Pancreas (tissue), 10 donors: Measurements from ENCODE around the gene MRPS6. TPM values are rescaled to one million over a fixed set of nuclear protein-coding genes. Genes with fewer than 3 reads are reported as not detected.
A peak's percentile ranks its signal among the peaks of the same experiment; 100 is the strongest.

ENCODE experiments used
- ATAC-seq, 4 donors: fragments of 200-7000 bp; cut with Tn5 transposase; one replicate each; pipeline versions ENCODE4 v1.8.0 to v1.9.1; 2020; ENCODE audit warnings: mild to moderate bottlenecking in 4 of 4, moderate library complexity in 4 of 4
- DNase-seq, 6 donors: peaks; one replicate each; pipeline ENCODE4 v3.0.0-alpha.2; 2020
- FAIRE-seq: peaks from 2 replicates; lab custom pipeline; 2012; peaks lifted over from hg19 to GRCh38; lab: Jason Lieb, UNC
- H3K27ac ChIP-seq, 4 donors: fragments of 200-600 bp; sonication (generic); 1 replicate in 3 of 4; 2 replicates in 1 of 4; pipeline versions ENCODE4 v1.5.0 to v1.8.0; 2020
- H3K27me3 ChIP-seq, 4 donors: fragments of 200-600 bp; one replicate each; pipeline ENCODE4 v1.8.0; 2021
- H3K36me3 ChIP-seq, 3 donors: fragments of 200-600 bp; sonication (generic) in 1 of 3; one replicate each; pipeline versions ENCODE4 v1.5.0 to v1.8.0; 2020 to 2021
- H3K4me1 ChIP-seq, 3 donors: fragments of 200-600 bp; one replicate each; pipeline ENCODE4 v1.8.0; 2021
- H3K4me3 ChIP-seq, 4 donors: fragments of 200-600 bp; sonication (generic) in 2 of 4; one replicate each; pipeline versions ENCODE4 v1.5.0 to v1.8.0; 2020 to 2021
- H3K9me3 ChIP-seq, 4 donors: fragments of 200-600 bp; one replicate each; pipeline ENCODE4 v1.8.0; 2021
- CTCF ChIP-seq, 4 donors: fragments of 200-600 bp; sonication (generic) in 3 of 4; IDR thresholded peaks; one replicate each; pipeline versions ENCODE4 v1.5.0 to v1.8.0; 2021; ENCODE audit warnings: antibody characterized with exemption in 4 of 4
- WGBS, 2 donors: extraction: QIAGEN DNeasy Blood & Tissue Kit; methylation state at CpG; one replicate each; pipeline ENCODE4 v1.1.7; 2013; 5-methylcytosine and 5-hydroxymethylcytosine counted together
- intact Hi-C, 3 donors: fragments of 100-400 bp; cut with DNase I; formaldehyde crosslinking; loops; one replicate each; pipeline versions ENCODE4 v1.11.1 to v1.14.2; 2022
- polyA plus RNA-seq, 2 donors: library from polyadenylated mRNA; stranded (reverse); fragments of 200-250 nt; gene quantifications; one replicate each; pipeline ENCODE4 v1.2.3, GENCODE V29; 2013
- total RNA-seq, 6 donors: library from RNA; stranded (reverse); fragmentation: NEBNext Ultra II Directional in 4 of 6; extraction: Animal tissue kit (Norgen Biotek cat#: 25700) in 4 of 6; gene quantifications; one replicate each; pipeline versions ENCODE4 v1.2.1 to v1.2.4, GENCODE V29; 2021 to 2023
- donor health status: healthy with polysubstance abuse.
- donor health status: DM: no; HTN: no; CAD: no; lungs with moderate emphysema.
- donor health status: DM: no; HTN: no; CAD: no.
- donor health status: control.
- donor health status: control.
- donor health status: Bipolar disorder and iron deficiency.
- donor health status: DM: yes; HTN: yes; CAD: no.
- donor health status: DM: no; HTN: no; CAD: no.
- donor health status: DM: no; HTN: no; CAD: no.
- donor health status: DM: yes; HTN: yes; CAD: no.

Gene MRPS6
- total and polyA plus RNA-seq, 8 donors: 9.9 to 18.5 (median 13.1) TPM

- no peak for ATAC-seq
- no peak for TF ChIP-seq CTCF (IDR thresholded peaks at IDR 0.05)
- no peak for DNase-seq
- H3K27ac ChIP-seq: no peak overlapping the region
- intact Hi-C loops: no loop called here
- 85 to 90% methylated on average over 15 of the region's 15 CpGs for WGBS, 2 donors
- H3K36me3 ChIP-seq: no peaks in the 10 kb centered on the region
- FAIRE-seq: no peak
- H3K4me1 ChIP-seq: no peaks in the 10 kb centered on the region
- no peaks in the 10 kb centered on the region for H3K9me3 ChIP-seq
- H3K27me3 ChIP-seq: no peaks in the 10 kb centered on the region
- H3K4me3 ChIP-seq: no peak overlapping the region
These were observed 111.8 kb downstream of the MRPS6 start for GRCh38 chr21:34185026-34185750.

- no peaks in the 10 kb centered on the region for H3K36me3 ChIP-seq
- no peaks in the 10 kb centered on the region for H3K27me3 ChIP-seq
- WGBS, 2 donors: 63 to 67% methylated on average over 12 of the region's 12 CpGs
- no peak overlapping the region for H3K4me3 ChIP-seq
- no peak for FAIRE-seq
- ATAC-seq: peak in 2 of 4 donors; percentile 31 to 38
- H3K9me3 ChIP-seq: no peaks in the 10 kb centered on the region
- DNase-seq: no peak
- H3K4me1 ChIP-seq: no peaks in the 10 kb centered on the region
- TF ChIP-seq CTCF (IDR thresholded peaks at IDR 0.05): no peak
- intact Hi-C loops: no loop called here
- H3K27ac ChIP-seq: no peak overlapping the region
These were observed 112.8 kb downstream of the MRPS6 start for GRCh38 chr21:34186109-34186719.

GRCh38 chr21:34187935-34188334 lies 114.6 kb downstream of the MRPS6 start:
- Histone ChIP-seq H3K4me1 (no peaks in the 10 kb centered on the region), H3K27ac (no peak overlapping the region), H3K9me3 (no peaks in the 10 kb centered on the region), H3K36me3 (no peaks in the 10 kb centered on the region), H3K4me3 (no peak overlapping the region), H3K27me3 (no peaks in the 10 kb centered on the region)
- FAIRE-seq (no peak), ATAC-seq (peak in 3 of 4 donors; percentile 32 to 66 (median 66)), DNase-seq (peak in 1 of 6 donors; percentile 38)
- 74 to 86% methylated on average over 6 of the region's 6 CpGs for WGBS, 2 donors
- intact Hi-C loops: no loop called here
- no peak for TF ChIP-seq CTCF (IDR thresholded peaks at IDR 0.05)

- no peak for DNase-seq
- no peak for TF ChIP-seq CTCF (IDR thresholded peaks at IDR 0.05)
- no peak overlapping the region for H3K4me3 ChIP-seq
- H3K27me3 ChIP-seq: no peaks in the 10 kb centered on the region
- H3K9me3 ChIP-seq: no peaks in the 10 kb centered on the region
- WGBS, 2 donors: 64 to 87% methylated on average over 3 of the region's 3 CpGs
- no peaks in the 10 kb centered on the region for H3K36me3 ChIP-seq
- no peak for ATAC-seq
- intact Hi-C loops: no loop called here
- H3K27ac ChIP-seq: no peak overlapping the region
- H3K4me1 ChIP-seq: no peaks in the 10 kb centered on the region
- no peak for FAIRE-seq
These were observed 116.1 kb downstream of the MRPS6 start for GRCh38 chr21:34189506-34189905.
